ENCODE results near the gene AZIN2. TPM values are rescaled to one million over a fixed set of nuclear protein-coding genes. Genes with fewer than 3 reads are reported as not detected.

The AZIN2 gene
- total and polyA plus RNA-seq, 2 of the 8 experiments (the other 6 are each of a cell fraction or from before 2014, with no cell fraction given): 0.22 to 0.91 TPM

- Histone ChIP-seq H2AFZ (ENCODE audit: low read length) (no peak overlapping the region), H3K79me2 (ENCODE audit: control insufficient read depth in 1 of 2, insufficient read depth in 2 of 2, low read length in 2 of 2) (no peaks in the 10 kb centered on the region), H3K18ac (ENCODE audit: extremely low read depth, low read length) (no peak overlapping the region), H3K27ac (ENCODE audit: low read depth, low read length) (no peak overlapping the region), H3K56ac (replicated peaks; ENCODE audit: insufficient read length, low read depth, low read length) (no peak overlapping the region), H4K91ac (replicated peaks; ENCODE audit: insufficient read length, low read length) (no peak overlapping the region), H3K9ac (replicated peaks in 1 of 4; ENCODE audit: extremely low read depth in 1 of 4, low read depth in 3 of 4, low read length in 3 of 4) (no peak overlapping the region), H4K5ac (ENCODE audit: insufficient read length, low read depth, low read length) (no peak overlapping the region), H3K4me3 (ENCODE audit: extremely low read depth in 1 of 4, insufficient read depth in 2 of 4, low read depth in 3 of 4, low read length in 4 of 4) (no peak overlapping the region), H2BK15ac (ENCODE audit: low read length) (no peak overlapping the region), H3K14ac (ENCODE audit: insufficient read length) (no peak overlapping the region), H2BK20ac (ENCODE audit: low read length) (no peak overlapping the region), H3K36me3 (ENCODE audit: control insufficient read depth in 2 of 4, insufficient read depth in 4 of 4, low read length in 3 of 4) (no peaks in the 10 kb centered on the region), H2BK12ac (ENCODE audit: low read depth, low read length) (no peak overlapping the region), H2AK5ac (ENCODE audit: low read depth, low read length) (no peak overlapping the region), H3K27me3 (replicated peaks in 1 of 4; ENCODE audit: control insufficient read depth in 3 of 4, extremely low read depth in 1 of 4, insufficient read depth in 3 of 4, low read length in 3 of 4) (peaks cover 0 to 3% (median 1%) of the 10 kb centered on the region in 4 experiments; a peak in 1 of 7 replicates), H3K4me2 (ENCODE audit: insufficient read depth in 1 of 2, low read depth in 2 of 2, low read length in 2 of 2) (no peak overlapping the region), H3K79me1 (ENCODE audit: low read depth, low read length) (no peaks in the 10 kb centered on the region), H3K4ac (replicated peaks; ENCODE audit: insufficient read length, low read depth, low read length) (no peak overlapping the region), H3K23me2 (ENCODE audit: low read depth, low read length) (no peaks in the 10 kb centered on the region), H3K4me1 (replicated peaks in 1 of 4; ENCODE audit: control insufficient read depth in 3 of 4, insufficient read depth in 4 of 4, low read length in 3 of 4) (peaks cover 0 to 3% (median 1%) of the 10 kb centered on the region in 4 experiments; a peak in 3 of 7 replicates), H2BK120ac (replicated peaks; ENCODE audit: low read depth, low read length) (no peak overlapping the region), H3K23ac (ENCODE audit: insufficient read length) (no peak overlapping the region), H2BK5ac (ENCODE audit: low read depth, low read length) (no peak overlapping the region), H3K9me3 (ENCODE audit: insufficient read depth in 2 of 2, low read depth in 1 of 2, low read length in 1 of 2) (no peaks in the 10 kb centered on the region), H4K20me1 (replicated peaks in 1 of 2; ENCODE audit: control insufficient read depth in 1 of 2, insufficient read depth in 2 of 2, low read length in 2 of 2) (no peaks in the 10 kb centered on the region), H4K8ac (ENCODE audit: extremely low read depth, insufficient read depth, low read length) (no peak overlapping the region)
- FAIRE-seq: no peak
- ChIA-PET POLR2A (ENCODE audit: partially characterized antibody) (no interaction called here), CTCF (ENCODE audit: partially characterized antibody) (interaction anchor here (0.9 kb wide), 1 partner anchor 16 kb away, joined by 3 read pairs; no protein-coding TSS in a partner anchor)
- no peak for DNase-seq (ENCODE audit: low read depth in 1 of 2, low spot score in 2 of 2)
- TF ChIP-seq KDM5A (IDR thresholded peaks at IDR 0.05; ENCODE audit: low read length) (no peak), RAD21 (IDR thresholded peaks at IDR 0.05 in 1 of 2, conservative IDR thresholded peaks at IDR 0.05 in 1 of 2; ENCODE audit: low read depth in 2 of 2, low read length in 2 of 2) (no peak), CHD1 (IDR thresholded peaks at IDR 0.05; ENCODE audit: low read depth, low read length) (no peak), CBX8 (IDR thresholded peaks at IDR 0.05; ENCODE audit: borderline replicate concordance, low read depth, low read length) (no peak), RXRA (IDR thresholded peaks at IDR 0.05; ENCODE audit: insufficient read depth, low read depth, low read length) (no peak), HDAC2 (IDR thresholded peaks at IDR 0.05; ENCODE audit: borderline replicate concordance in 1 of 2, low read depth in 2 of 2, low read length in 2 of 2) (no peak)
- TF ChIP-seq, protein P1, sequence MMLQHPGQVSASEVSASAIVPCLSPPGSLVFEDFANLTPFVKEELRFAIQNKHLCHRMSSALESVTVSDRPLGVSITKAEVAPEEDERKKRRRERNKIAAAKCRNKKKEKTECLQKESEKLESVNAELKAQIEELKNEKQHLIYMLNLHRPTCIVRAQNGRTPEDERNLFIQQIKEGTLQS (IDR thresholded peaks at IDR 0.05; ENCODE audit: insufficient read depth, low read depth, low read length): no peak
Observed at GRCh38 chr1:33098371-33098770, 17.4 kb downstream of the AZIN2 start.

All from H1 (cell line).